Activated naive CD8-positive, alpha-beta T cell treated with anti-CD3 and anti-CD28 coated beads, Interleukin-2, amount 50 U/mL, for 16 hours (primary cell): ENCODE measurements around the gene FOXA3.

Experiments used
- DNase-seq: peaks from one replicate; pipeline ENCODE4 v3.0.0-alpha.2; 2020; ENCODE audit warnings: low read depth, low spot score

FOXA3 gene

DNA sequence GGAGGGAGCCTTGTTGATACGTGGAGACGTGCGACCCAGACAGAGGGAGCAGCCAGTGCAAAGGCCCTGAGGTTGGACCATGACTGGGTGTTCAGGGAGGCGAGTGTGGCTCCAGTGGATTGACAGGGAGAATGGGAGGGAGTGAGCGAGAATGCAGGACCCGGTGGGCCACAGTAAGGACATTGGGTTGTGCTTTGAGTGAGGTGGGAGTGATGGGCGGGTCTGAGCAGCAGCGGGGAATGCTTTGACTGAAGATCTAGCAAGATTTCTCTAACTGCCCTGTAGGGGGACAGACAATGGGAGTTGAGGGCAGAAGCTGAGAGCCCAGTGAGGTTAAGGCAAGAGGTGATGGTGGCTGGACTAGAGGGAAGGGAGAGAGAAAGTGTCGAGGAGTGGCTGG lies 58.2 kb downstream of the FOXA3 start:
- DNase-seq, result no peak
